ENCODE measurements around the gene METAP2.

Gene METAP2

DNA sequence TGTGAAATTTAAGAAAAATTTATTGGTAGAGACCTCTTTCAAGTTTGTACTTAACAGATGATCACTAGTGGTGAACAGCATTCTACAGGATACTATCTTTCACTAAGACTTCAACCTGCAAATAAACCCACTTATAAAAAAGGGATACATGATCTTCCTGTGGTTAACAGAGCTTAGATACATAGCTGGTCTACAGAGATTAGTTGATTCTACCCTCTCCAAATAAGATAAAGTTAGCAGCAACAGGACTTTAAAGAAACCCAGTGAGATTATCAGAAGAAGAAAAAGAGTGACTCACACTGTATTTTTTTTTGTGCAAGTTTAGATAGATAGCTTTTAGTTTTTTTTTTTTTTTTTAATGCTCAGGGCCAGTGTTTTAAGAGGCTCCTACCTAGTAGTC is 42.8 kb downstream of the METAP2 start:
- DNase-seq: no peak

GRCh38 chr12:95517246-95517645 is 43.3 kb downstream of the METAP2 start:
- no peak for DNase-seq

DNA sequence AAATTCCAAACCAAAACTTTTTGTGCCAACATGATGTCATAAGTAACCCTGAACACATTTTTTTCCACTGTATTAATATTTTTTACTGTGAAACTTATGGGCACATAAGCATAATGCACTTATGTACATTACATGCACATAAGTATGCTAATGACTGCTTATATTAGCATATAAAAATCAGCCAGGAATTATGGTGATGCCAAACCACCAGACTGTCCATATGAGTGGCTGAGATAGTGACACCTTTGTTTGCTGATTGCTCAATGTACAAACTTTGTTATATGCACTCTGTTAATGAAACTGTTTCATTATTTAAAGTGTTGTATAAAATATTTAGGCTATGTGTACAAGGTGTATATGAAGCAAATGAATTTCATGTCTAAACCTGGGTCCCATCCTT is 45.0 kb downstream of the METAP2 start:
- DNase-seq: no peak

DNA sequence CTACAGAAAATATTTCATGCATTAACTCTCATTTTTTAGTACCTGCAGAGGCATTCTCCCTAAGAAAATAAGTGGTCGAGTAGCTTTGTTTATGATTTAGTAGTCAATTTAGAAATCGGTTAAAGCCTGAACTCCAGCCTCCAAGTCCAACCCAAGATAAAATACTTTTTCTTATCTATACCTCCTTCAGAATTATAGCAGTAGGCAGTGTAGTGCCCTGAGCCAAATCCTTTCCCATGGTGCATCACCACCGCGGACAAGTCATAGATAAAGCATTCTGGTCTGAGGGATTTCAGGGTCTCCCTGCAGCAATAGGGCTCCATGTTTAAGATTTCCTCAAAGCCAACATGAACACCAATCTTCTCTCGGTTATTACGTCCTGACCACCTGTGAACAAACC is 46.9 kb downstream of the METAP2 start:
- no peak for DNase-seq

DNA sequence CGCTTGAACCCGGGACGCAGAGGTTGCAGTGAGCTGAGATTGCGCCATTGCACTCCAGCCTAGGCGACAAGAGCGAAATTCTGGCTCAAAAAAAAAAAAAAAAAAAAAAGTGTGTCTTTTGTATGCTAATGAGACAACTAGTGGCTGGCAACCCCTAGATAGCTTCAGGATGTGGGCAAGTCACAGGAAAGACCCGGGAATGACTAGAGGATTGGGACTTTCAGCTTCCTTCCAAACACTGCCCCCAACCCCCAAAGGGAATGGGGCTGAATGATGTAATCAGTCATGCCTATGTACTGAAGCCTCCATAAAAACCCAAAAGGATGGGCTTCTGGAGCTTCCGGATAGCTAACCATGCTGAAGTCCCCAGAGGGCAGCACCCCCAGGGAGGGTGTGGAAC is 48.7 kb downstream of the METAP2 start:
- DNase-seq: no peak

DNA sequence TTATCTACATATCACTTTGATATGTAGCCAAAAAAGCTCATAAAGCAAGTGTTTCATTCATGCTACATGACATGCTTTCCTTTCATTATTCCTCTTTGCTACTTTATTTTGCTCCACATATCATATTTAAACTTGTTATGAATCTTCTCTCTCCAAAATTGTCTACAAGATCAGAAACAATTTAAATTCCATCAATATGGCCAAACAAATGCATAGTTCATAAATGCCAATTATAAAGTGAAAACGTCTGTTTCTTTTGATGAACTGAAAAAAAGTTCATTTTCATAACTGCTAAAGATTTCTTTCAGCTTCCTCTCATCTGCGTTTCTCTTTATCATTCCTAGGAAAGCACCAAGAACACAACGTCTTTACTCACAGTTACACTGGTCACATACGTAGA is 54.5 kb downstream of the METAP2 start:
- no peak for DNase-seq

DNA sequence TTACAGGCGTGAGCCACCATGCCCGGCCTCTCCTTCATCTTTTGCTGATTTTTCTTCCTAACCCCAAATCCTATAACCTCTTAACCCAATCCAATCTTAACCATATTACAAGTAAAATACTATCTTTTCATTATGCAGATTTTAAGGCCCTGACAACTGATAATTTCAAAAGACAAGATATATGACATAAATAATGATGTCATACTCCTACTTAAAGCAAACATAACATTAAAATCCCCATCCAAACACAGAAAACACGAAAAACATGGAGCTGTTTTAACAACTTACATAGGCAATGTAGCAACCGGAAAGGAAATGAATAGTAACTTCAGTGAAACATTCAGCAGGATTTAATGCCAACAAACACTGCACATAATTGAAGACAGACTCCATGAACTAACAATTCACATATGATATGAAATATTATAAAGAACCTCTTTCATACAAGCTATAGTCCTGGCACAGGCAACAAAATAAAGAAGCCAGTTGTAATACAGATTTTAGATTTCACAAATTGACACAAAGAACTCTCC is 55.8 kb downstream of the METAP2 start:
- no peak for DNase-seq

GRCh38 chr12:95532851-95533250 is 58.9 kb downstream of the METAP2 start:
- no peak for DNase-seq

- no peak for DNase-seq
These were observed 60.0 kb downstream of the METAP2 start for GRCh38 chr12:95533985-95534384.

DNA sequence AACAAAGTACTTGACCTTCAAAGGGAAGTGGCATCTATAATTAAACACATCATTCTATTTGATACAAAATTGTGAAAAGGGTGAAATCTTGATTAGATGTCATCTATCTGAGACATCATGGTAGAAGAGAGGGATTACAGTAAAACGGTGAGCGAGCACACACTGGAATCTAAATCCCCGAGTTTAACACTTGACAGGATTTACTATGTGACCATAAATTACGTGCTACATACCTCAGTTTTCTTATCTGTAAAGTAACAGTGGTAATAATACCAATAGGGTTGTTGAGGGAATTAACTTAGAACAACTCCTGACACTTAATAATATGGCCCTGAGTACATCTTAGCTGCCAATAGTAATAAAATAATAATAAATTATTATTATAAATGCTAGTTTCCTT is 64.1 kb downstream of the METAP2 start:
- no peak for DNase-seq

GRCh38 chr12:95538656-95539055 is 64.7 kb downstream of the METAP2 start:
- no peak for DNase-seq

DNA sequence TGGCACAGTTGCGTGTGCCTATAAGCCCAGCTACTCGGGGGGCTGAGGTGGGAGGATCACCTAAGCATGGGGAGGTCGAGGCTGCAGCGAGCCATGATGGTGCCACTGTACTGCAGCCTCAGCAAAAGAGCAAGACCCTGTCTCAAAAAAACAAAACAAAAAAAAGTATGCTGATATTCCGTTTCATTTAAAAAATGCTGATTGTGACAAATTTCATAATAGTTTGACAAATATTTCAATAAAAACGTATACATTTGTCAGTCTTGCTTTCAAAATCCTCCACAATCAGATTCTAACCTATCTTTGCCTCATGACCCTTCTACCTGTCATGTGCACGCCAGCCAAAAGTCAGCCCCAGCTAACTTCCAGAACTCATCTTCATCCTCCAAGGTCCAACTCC is 67.5 kb downstream of the METAP2 start:
- no peak for DNase-seq

- DNase-seq: no peak
These were observed 69.4 kb downstream of the METAP2 start for GRCh38 chr12:95543305-95543704.

- no peak for DNase-seq
These were observed 70.8 kb downstream of the METAP2 start for GRCh38 chr12:95544756-95545155.

DNA sequence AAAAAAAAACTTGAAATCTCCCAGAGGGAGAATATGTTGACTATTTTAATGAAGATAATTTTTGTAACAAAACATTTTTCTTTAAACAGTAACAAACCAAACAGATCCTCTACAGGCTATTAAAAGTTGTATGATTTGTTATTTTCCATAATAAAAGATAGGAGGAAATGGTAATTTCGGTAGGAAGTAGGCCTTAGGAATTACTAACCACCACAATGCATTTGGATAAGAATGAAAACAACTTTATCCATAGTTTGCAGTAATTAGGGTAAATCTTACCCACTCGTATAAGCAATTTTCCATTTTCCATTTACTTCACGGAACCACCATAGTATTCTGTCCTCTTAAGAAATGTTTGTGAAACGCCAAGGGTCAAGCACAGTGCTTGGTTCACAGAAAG is 71.4 kb downstream of the METAP2 start:
- no peak for DNase-seq

DNA sequence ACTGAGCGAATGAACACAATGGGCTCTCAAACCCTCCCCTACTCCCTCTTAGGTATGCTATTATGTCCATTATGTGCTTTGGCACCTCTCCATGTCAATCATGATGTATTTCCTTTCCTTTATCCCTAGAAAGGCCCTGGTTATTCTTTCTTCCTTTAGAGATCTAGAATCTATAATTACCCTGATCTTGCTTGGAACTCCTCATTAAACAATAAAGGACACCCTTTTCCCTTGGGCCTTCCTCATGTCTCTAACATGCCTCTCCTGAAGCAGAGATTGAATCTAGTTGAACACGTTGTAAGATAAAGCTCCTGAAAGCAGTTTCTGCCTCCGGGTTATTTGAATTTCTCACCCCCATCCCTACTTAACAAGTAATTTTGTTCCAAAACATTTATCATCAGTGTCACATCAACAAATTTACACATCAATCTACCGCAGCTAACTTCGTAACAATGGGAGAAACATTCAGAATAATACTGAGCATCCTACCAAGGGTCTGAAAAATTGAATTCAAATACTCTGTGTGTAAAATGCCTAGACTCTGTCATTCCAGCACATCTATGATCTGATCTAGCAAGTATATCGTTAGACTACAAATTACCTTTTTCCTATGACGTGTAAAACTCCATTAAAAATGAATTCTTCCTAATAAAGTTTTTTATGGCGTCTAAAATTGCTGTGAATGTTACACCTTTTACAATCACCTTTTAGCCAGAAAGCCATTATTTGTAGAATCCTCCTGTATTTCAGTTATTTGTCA is 72.0 kb downstream of the METAP2 start:
- peak; percentile 90 for DNase-seq

DNA sequence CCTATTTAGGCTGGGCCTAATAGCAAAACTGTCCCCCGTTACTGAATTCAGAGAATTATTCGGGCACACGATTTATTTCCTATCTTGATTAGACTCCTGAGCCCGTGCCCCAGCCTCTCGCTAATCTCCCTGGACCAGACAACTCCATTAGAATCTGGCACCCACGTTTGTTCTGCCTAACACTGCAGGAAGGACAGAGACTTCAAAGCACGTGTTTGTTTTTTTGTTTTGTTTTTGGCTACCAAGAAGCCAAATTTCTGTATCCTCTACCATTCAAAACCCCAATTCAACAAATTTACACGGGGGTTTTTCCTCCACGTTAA is 72.5 kb downstream of the METAP2 start:
- DNase-seq: no peak

- no peak for DNase-seq
These were observed 73.6 kb downstream of the METAP2 start for GRCh38 chr12:95547522-95548055.

DNA sequence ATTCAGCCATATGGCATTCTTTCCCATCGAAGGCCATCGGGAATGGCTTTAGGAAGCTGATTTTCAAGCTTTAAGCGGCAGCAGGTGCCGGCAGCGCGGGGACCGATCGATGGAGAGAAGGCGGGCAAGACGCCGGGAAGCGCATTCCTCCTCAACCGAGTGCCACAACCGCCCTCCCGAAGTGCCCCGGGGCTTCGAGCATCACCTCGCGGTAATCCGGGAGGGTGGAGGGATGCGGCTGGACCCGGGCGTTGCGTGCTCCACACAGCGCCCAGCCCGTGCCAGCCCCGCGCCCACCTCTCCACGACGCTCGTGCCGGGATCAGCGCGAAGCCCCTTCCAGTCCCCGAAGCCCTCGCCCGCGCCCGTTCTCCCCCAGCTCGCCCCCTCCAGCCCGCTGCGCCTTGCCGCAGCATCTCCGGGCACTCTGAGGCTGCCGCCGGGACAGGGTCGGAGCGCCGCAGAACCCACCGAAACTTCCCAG is 74.1 kb downstream of the METAP2 start:
- no peak for DNase-seq

DNA sequence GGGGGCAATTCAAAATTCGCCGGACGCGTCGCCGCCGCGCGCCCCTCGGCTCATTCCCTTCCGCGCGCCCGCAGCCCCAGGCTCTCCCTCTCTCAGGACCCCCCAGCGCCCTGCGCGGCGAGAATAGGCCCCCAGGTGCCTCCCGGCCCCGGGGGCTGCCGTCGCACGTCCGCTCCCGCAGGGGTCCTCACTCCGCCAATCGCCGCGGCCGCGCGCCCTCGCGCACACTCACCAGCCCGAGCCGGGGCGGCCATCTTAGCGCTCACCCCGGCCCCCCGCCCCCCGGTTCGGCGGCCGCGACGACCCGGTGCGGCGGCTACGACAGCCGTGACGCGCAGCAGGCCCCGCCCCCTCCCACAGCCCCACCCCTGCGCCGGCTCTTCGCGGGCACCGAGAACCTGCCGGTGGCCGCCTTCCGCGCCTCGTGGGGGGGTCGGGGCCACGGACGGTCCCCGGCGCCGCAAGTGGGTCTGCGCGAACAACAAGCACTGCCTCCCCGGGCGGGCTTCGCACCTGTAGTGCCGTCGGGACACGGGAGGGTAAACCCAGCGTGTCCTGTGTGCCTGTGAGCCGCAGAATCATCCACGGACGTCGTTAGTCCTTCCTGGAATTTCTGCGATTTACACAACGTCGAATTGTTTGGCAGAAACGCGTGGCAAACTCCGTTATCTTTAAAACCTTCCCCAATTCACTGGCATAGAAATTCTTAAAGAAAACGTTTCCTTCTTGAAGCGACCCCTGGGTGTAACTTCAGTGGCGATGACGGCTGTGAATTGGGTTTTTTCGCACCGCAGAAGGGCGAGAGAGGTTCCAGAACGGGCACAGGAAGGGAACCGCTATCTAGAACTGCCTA is 74.8 kb downstream of the METAP2 start:
- no peak for DNase-seq

GRCh38 chr12:95549392-95550084 is 75.6 kb downstream of the METAP2 start:
- no peak for DNase-seq

DNA sequence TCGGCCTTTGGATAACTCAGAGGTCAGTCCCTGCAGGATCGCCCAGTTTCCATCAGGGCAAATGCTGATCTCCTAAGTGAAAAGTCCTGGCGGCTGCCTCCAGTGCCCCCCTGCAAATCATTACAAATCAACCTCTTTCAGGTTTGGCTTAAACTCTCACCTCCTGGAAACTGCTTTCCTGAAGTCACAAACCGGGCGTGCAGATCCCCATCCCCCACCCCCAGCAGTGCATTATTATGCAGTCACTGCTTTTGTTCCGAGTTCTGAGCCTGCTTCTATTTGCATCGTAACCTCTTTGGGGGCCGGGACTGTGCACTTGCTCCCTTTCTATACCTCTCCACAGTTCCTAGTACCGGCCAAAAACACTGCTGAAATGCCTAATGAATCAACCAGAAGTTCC is 77.4 kb downstream of the METAP2 start, which contains the start of gene USP44:
USP44 (minus strand) TSS at position 172 of the 400 bp plus-strand sequence. CDS start 17,220 bp downstream, outside the sequence.
- DNase-seq: no peak

GRCh38 chr12:95551913-95552516 is 78.1 kb downstream of the METAP2 start:
- DNase-seq: no peak

All from NCI-H1417 treated with DMSO at 0.1 percent for 48 hours (cell line).